GM19467 (cell line): Measurements from ENCODE around the gene NPTX2.

ENCODE experiments used
- ATAC-seq: cut with Tn5 transposase; IDR thresholded peaks from one replicate; pipeline ENCODE4 v1.9.1; 2021; ENCODE audit warnings: mild to moderate bottlenecking, moderate library complexity; ENCODE audit not compliant: unreplicated experiment

Gene NPTX2

GRCh38 chr7:98617960-98618418, 904 bp downstream of the NPTX2 start:
- ATAC-seq = no peak

GRCh38 chr7:98618786-98619185, 1.7 kb downstream of the NPTX2 start:
- no peak for ATAC-seq

DNA sequence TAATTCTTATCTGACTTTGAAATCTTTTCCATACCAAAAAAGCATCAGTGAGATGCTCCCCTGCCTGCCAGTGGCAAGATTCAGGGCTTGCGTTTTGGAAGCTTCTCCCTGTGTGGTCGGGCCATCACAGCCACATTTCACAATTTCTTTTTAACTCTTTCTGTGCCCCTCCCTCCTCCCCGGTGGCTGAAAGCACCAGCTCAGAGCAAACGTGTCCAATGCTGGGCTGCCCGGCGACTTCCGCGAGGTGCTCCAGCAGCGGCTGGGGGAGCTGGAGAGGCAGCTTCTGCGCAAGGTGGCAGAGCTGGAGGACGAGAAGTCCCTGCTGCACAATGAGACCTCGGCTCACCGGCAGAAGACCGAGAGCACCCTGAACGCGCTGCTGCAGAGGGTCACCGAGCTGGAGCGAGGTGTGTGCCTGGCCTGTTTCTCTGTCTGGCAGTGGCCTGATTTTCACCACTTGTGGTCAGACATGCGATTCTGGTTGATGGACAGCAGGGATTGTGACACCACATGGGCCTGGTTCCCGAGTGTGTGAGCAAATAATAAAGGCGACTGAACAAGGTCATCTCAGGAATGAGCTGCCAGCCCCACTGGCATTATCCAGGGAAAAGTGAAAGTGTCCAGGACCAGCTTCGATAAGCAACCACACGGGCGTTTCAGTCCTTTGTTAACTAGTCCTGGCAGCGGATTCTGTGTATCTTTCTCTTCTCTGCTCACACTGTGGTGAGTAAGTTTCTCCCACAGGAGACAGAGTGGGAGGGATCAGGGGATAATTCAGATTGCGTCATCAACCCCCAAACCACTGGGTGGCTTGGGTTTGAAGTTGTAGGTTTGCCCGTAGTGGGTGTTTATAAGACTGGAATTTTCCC, 2.6 kb downstream of the NPTX2 start:
- no peak for ATAC-seq

GRCh38 chr7:98621573-98622482, 4.7 kb downstream of the NPTX2 start:
- no peak for ATAC-seq

- ATAC-seq = no peak
These were observed 5.8 kb downstream of the NPTX2 start for GRCh38 chr7:98622926-98623325.

- ATAC-seq = no peak
These were observed 7.8 kb downstream of the NPTX2 start for GRCh38 chr7:98624846-98625420.

GRCh38 chr7:98626460-98627412, 9.7 kb downstream of the NPTX2 start:
- ATAC-seq = no peak

DNA sequence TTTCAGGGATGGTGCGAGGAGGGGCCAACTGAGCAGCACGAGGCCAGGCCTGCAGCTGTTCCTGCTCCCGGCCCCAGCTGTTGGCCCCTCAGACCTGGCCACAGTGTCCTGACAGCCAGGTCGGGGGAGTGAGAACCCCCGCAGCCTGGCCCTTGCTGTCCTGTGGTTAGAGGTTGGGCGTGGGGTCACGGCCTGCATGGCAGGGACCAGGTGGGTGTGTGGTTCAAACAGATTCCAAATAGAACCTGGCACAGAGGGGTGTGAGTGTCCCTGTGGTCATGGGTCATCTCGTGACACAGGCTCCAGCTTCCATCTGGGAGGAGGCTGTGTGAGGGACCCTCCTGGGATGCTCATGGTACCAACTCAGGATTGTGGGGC, 10.3 kb downstream of the NPTX2 start:
- ATAC-seq = no peak

GRCh38 chr7:98628418-98628817, 11.3 kb downstream of the NPTX2 start:
- ATAC-seq = no peak

- ATAC-seq = no peak
These were observed 11.9 kb downstream of the NPTX2 start for GRCh38 chr7:98629001-98629431.

- no peak for ATAC-seq
These were observed 13.1 kb downstream of the NPTX2 start for GRCh38 chr7:98630149-98630548.

- no peak for ATAC-seq
These were observed 13.7 kb downstream of the NPTX2 start for GRCh38 chr7:98630770-98631169.

GRCh38 chr7:98638853-98639252, 21.8 kb downstream of the NPTX2 start:
- no peak for ATAC-seq

DNA sequence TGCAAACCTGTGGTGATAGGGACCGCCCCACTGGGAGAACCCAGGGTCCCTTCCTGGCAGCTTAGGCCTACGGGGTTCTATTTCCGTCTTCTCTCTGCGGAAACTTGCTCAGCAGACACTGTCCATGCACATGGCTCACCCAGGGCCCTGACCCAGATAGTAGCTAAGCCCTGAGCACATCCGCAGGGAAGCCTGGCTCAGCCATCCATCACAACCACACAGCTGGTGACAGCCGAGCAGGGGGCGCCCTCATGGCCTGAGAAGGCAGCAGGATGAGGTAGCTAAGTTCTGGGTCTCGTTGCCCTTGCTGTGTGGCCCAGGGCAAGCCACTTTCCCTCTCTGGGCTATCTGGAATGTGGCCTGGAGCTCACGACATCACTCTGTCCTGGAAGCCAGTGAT, 23.3 kb downstream of the NPTX2 start:
- no peak for ATAC-seq

DNA sequence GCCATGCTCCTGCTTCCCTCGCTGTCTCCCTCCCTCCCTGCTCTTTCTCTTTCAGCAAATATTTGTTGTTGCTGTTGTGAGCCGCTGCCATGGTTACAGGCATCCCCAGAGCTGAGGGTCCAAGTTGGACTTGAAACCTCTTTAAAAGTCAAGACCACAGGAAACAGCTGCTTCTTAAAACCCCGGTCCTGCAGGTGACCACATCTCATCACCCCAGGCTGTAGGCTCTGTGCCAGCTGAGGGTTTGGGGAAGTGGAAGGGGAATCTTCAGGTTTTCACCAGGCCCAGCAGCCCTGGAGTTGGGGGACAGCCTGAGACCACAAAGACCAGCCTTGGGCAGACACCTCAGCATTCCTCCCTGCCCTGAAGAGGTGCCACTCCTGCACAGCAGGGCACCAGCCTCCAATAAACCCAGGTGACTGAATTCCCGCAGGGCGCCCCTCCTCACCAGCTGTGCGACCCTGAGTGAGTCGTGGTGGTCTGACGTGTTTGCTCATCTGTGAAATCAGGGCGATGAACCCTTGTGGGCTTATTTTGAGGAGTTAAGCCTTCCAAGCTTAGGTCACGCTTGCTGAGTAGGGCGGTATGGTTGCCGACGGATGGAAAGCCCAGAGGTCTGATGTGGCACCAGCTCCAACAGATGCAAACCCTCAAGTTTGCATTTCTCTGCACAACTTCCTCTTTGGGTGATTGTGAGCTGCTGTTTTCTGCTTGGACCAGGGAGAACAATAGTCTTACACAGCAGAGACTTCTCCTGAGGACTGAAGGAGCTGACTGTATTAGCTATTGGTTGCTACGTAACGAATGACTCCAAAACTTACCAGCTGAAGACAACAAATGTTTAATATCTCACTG, 24.8 kb downstream of the NPTX2 start:
- peak; percentile 71 for ATAC-seq

DNA sequence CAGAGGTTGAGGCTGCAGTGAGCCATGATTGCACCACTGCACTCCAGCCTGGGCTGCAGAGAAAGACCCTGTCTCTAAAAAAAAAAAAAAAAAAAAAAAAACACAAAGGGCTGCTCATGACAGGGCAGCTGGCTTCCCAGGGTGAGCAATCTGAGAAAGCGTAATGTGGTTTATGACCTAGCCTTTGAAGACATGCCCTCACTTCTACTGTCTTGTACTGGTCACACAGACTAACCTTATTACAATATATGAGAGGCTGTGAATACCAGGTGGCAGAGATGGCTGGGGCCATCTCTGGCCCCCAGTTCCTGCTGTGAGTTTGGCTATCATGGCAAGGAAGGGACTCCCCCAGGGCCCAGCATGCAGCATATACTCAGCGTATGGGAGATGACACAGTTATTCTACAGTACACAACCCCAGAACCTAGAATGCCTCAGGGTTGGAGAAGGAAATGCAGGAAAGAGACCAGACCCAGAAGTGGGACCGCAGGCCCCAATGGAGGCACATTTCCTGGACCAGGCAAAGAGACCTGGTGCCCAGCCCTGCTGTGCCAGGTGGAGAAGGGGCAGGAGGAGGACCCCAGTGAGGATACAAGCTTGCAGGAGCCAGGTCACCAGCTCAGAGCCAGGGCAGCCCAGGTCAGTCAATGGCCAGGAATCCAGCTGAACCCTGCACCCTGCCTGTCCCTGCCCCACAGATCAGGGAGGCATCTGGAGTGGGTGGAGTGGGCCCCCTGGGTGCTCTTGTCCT, 26.3 kb downstream of the NPTX2 start:
- no peak for ATAC-seq

GRCh38 chr7:98646465-98646864, 29.4 kb downstream of the NPTX2 start:
- no peak for ATAC-seq

GRCh38 chr7:98647326-98647725, 30.2 kb downstream of the NPTX2 start:
- no peak for ATAC-seq

- no peak for ATAC-seq
These were observed 34.7 kb downstream of the NPTX2 start for GRCh38 chr7:98651760-98652159.
